Amygdala (tissue), 56 donors: ENCODE measurements around the gene MCL1.

Experiments
- DNase-seq, 56 donors: peaks; one replicate each; lab custom pipeline; 2025; lab: John Stamatoyannopoulos, UW

MCL1 gene

GRCh38 chr1:150546294-150546937 lies 33.0 kb downstream of the MCL1 start:
- DNase-seq, result no peak

GRCh38 chr1:150545486-150546032 lies 33.9 kb downstream of the MCL1 start:
- DNase-seq, result no peak

GRCh38 chr1:150544204-150544603 lies 35.2 kb downstream of the MCL1 start:
- DNase-seq, result no peak

DNA sequence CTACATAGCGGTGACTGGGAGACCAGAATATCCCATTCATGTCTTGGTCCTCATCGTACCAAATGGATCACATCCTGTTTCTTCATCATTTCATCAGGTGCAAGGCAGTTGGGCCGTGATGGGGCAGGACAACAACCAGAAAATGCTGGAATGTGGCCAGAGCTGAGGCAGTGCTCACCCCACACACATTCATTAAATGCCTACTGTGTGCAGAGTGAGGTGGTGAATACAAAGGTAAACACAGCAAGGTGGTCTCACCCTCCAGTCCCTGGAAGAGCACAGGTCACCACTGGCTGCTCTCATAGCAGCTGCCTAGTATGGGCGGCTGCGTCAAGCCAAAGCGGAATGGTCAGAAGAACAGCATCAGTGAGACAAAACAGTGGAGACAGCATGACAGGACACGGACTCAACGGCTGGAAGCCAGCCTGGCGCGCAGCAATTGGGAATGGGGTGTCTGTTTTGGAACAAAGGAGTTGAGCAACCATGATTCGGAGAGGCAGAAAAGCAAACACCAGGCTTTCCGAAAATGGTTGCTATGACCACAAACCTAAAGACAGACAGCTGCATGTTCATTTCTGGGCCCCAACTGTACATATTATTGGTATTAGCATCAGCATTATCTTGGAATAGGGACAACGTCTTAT lies 35.8 kb downstream of the MCL1 start:
- no peak for DNase-seq

GRCh38 chr1:150537732-150538684 lies 41.4 kb downstream of the MCL1 start:
- DNase-seq, result no peak

DNA sequence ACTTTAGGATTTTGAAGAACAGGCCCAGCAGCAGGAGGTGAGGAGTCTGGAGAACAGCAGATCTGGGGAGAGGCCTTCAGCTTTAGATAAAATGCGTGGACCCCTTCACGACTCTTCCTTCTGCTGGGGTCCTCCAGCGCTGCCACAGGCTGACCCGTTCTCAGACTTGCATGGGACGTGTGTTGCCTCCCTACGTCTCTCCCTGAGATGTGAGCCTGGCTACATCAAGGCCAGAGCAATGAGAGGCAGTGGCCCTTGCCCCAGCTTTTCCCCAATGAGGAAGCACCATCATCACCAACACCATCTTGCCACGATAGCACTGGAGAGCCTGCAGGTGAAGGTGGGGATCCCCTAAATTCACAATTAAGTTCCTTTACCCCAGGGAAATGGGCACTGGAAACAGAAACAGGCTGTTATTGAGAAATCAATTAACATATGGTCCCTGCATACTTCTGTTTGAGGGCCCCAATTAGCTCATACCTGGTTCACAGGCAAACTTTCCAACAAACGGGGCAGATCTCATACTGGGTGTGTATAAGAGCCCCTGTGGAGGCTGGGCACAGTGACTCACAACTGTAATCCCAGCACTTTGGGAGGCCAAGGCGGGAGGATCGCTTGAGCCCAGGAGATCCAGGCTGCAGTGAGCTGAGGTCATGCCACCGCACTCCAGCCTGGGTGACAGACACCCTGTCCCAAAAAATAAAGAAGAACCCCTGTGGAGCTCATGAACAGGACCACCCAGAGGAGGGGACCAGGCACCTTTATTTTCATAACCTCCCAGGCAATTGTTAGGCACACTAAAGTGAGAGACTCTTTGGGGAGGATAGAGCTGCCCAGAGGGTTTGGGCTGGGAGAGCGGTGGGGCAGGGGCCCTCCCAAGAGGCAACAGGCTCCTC lies 42.3 kb downstream of the MCL1 start:
- DNase-seq, result no peak

- DNase-seq, result no peak
Observed at GRCh38 chr1:150535511-150536287, 43.7 kb downstream of the MCL1 start.

DNA sequence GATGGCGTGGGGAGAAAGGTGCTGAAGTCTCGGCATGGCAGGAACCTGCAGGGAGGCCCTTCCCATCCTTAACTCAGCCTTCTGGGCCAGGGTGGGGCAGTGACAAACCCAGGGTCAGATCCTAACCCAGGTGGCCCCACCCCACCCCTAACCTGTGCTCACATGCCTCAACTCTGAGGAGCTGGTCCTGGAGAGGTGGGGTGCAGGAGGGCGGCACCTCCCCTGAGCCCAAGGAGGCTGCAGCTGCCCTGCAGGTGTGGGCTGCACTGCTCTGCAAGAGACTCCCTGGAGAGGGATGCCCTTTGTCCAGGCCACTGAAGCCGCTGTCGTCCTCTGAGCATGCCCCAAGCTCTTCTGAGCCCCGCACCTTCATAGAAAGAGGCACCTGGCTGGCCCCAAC lies 45.4 kb downstream of the MCL1 start:
- DNase-seq, result no peak

GRCh38 chr1:150532860-150533259 lies 46.5 kb downstream of the MCL1 start:
- DNase-seq, result peak in 1 of 56 donors; percentile 24

- no peak for DNase-seq
Observed at GRCh38 chr1:150530491-150531159, 48.8 kb downstream of the MCL1 start.

GRCh38 chr1:150529017-150529416 lies 50.4 kb downstream of the MCL1 start:
- no peak for DNase-seq

DNA sequence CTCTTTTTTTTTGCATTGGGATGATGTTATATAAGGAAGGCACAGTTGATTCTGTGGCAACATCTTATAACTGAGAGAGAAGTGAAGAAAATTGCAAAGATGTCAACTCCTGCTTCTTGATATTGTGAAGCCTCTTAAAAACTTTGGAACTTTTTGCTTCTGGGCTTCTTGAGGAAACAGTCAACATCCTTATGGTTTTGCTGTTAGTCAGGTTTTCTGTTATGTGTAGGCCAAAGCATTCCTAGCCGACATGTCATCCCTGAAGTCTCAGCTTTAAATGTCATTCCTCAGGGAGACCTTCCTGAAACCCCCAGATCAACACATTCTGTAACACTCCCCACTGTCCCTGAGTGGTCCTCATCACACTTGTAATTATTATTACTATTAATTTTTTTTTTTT lies 51.2 kb downstream of the MCL1 start:
- no peak for DNase-seq

- no peak for DNase-seq
Observed at GRCh38 chr1:150525348-150525747, 54.1 kb downstream of the MCL1 start.
